Measurements from ENCODE around the gene ACOT11. TPM values are rescaled to one million over a fixed set of nuclear protein-coding genes. Genes with fewer than 3 reads are reported as not detected.

ACOT11 gene
- total RNA-seq, 2 donors from 2014 or later = 43.3 to 82.5 TPM

GRCh38 chr1:54546651-54547401 lies 1.2 kb upstream of the ACOT11 start:
- Histone ChIP-seq H3K9ac (ENCODE audit: low read depth in 2 of 2, low read length in 2 of 2) (no peak overlapping the region), H3K4me3 (no peak overlapping the region), H3K27ac (no peak overlapping the region), H3K4me1 (no peaks in the 10 kb centered on the region), H3K27me3 (no peaks in the 10 kb centered on the region), H3K9me3 (no peaks in the 10 kb centered on the region), H3K36me3 (no peaks in the 10 kb centered on the region)
- no peak for TF ChIP-seq CTCF (IDR thresholded peaks at IDR 0.05)
- intact Hi-C loops (cut with DNase I) = no loop called here
- DNase-seq = no peak

- TF ChIP-seq CTCF (IDR thresholded peaks at IDR 0.05) = no peak
- intact Hi-C loops (cut with DNase I) = no loop called here
These were observed 489 bp downstream of the ACOT11 start for GRCh38 chr1:54548389-54549044.

GRCh38 chr1:54549181-54549924 lies 1.3 kb downstream of the ACOT11 start:
- H3K9me3 ChIP-seq = no peaks in the 10 kb centered on the region
- no peak for DNase-seq
- H3K36me3 ChIP-seq = no peaks in the 10 kb centered on the region
- no peak overlapping the region for H3K27ac ChIP-seq
- no peaks in the 10 kb centered on the region for H3K27me3 ChIP-seq
- H3K4me1 ChIP-seq = no peaks in the 10 kb centered on the region
- no peak for TF ChIP-seq CTCF (IDR thresholded peaks at IDR 0.05)
- intact Hi-C loops (cut with DNase I) = no loop called here
- no peak overlapping the region for H3K4me3 ChIP-seq
- H3K9ac ChIP-seq (ENCODE audit: low read depth in 2 of 2, low read length in 2 of 2) = no peak overlapping the region

More at GRCh38 chr1:54548389-54549044, 489 bp downstream of the ACOT11 start:
- no peaks in the 10 kb centered on the region for H3K36me3 ChIP-seq
- H3K4me3 ChIP-seq = no peak overlapping the region
- no peak for DNase-seq
- no peaks in the 10 kb centered on the region for H3K9me3 ChIP-seq
- H3K4me1 ChIP-seq = no peaks in the 10 kb centered on the region
- no peak overlapping the region for H3K9ac ChIP-seq (ENCODE audit: low read depth in 2 of 2, low read length in 2 of 2)
- H3K27me3 ChIP-seq = no peaks in the 10 kb centered on the region
- H3K27ac ChIP-seq = no peak overlapping the region

- Histone ChIP-seq H3K27ac (no peak overlapping the region), H3K4me3 (no peak overlapping the region), H3K9me3 (no peaks in the 10 kb centered on the region), H3K4me1 (no peaks in the 10 kb centered on the region), H3K27me3 (no peaks in the 10 kb centered on the region), H3K36me3 (no peaks in the 10 kb centered on the region), H3K9ac (ENCODE audit: low read depth in 2 of 2, low read length in 2 of 2) (no peak overlapping the region)
- no peak for DNase-seq
- TF ChIP-seq CTCF (IDR thresholded peaks at IDR 0.05) = no peak
- intact Hi-C loops (cut with DNase I) = no loop called here
These were observed 3.9 kb downstream of the ACOT11 start for GRCh38 chr1:54551891-54552290.

GRCh38 chr1:54553602-54554313 lies 5.7 kb downstream of the ACOT11 start:
- no peak for DNase-seq
- H3K27me3 ChIP-seq = no peaks in the 10 kb centered on the region
- H3K4me1 ChIP-seq = no peaks in the 10 kb centered on the region
- no peaks in the 10 kb centered on the region for H3K36me3 ChIP-seq
- no peak overlapping the region for H3K9ac ChIP-seq (ENCODE audit: low read depth in 2 of 2, low read length in 2 of 2)
- H3K4me3 ChIP-seq = no peak overlapping the region
- no peak overlapping the region for H3K27ac ChIP-seq
- no peak for TF ChIP-seq CTCF (IDR thresholded peaks at IDR 0.05)
- no peaks in the 10 kb centered on the region for H3K9me3 ChIP-seq
- intact Hi-C loops (cut with DNase I) = no loop called here
